Measurements from ENCODE around the gene RNF157. TPM values are rescaled to one million over a fixed set of nuclear protein-coding genes. Genes with fewer than 3 reads are reported as not detected.

RNF157 gene
- total and polyA plus RNA-seq, 9 donors = 1.3 to 4.3 (median 2.5) TPM

GRCh38 chr17:76179496-76180467 lies 60.5 kb downstream of the RNF157 start:
- WGBS, 3 donors = 67 to 73% (median 68%) methylated on average over 6 of the region's 6 CpGs
- Histone ChIP-seq H3K36me3 (no peaks in the 10 kb centered on the region), H3K4me1 (ENCODE audit: insufficient read depth) (no peaks in the 10 kb centered on the region), H3K27ac (no peak overlapping the region), H3K9me3 (no peaks in the 10 kb centered on the region), H3K27me3 (no peaks in the 10 kb centered on the region), H3K4me3 (no peak overlapping the region)
- TF ChIP-seq POLR2A (IDR thresholded peaks at IDR 0.05) = no peak
- no peak for TF ChIP-seq EP300 (IDR thresholded peaks at IDR 0.05)
- no peak for TF ChIP-seq CTCF (IDR thresholded peaks at IDR 0.05)
- intact Hi-C loops (cut with DNase I) = loop anchor here in 3 of 4 donors (5.0 to 10.0 kb wide), 3 partner anchors 55 to 95 kb away; no protein-coding TSS in a partner anchor
- no peak for DNase-seq

- no peak for TF ChIP-seq POLR2A (IDR thresholded peaks at IDR 0.05)
- no peak for TF ChIP-seq EP300 (IDR thresholded peaks at IDR 0.05)
- TF ChIP-seq CTCF (IDR thresholded peaks at IDR 0.05) = no peak
- intact Hi-C loops (cut with DNase I) = no loop called here
- Histone ChIP-seq H3K4me1 (ENCODE audit: insufficient read depth) (no peaks in the 10 kb centered on the region), H3K4me3 (no peak overlapping the region), H3K27me3 (no peaks in the 10 kb centered on the region), H3K36me3 (no peaks in the 10 kb centered on the region), H3K27ac (no peak overlapping the region), H3K9me3 (no peaks in the 10 kb centered on the region)
- no peak for DNase-seq
- WGBS, 3 donors = 92 to 97% (median 96%) methylated on average over 10 of the region's 10 CpGs
Measured at GRCh38 chr17:76178124-76178523, 62.2 kb downstream of the RNF157 start.

DNA sequence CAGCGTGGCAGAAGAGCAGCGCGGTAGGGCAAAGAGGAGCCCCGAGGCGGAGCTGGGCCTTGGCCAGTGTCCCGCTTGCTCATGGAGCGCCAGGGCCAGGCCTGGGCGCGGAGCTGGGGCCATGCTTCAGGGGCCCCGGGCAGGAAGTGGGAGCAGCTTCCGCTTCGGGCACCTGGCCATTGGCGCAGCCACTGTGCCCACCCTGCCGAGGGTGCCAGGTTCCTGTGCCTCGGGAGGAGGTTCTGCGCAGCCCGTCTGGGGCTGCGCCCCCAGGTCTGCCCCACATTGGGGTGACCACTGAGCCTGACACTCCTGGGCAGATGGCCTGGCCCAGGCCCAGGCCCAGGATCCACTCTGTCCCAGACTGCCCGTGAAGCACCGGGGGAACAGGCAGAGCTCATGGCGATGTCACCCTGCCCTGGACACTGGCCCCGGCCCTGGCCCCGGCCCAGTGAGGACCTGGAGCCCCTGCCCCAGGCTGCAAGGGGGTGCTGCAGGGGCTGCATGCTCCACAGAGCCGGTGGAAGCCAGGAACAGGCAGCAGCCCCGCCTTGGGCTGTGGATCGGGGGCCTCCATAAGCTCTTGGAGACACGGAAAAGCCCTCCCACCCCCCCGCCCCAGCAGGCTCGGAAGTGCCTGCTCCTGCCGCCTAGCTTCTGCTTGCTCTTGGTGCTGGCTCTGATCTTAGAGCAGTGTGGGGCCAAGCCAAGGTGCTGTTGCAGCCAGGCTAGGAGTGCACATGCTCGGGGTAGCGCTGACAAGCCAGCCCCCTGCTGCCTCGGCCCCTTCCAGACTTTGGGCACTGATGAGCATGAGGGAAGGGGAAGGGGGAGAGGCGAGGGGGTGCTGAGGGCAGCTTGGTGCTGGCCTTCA lies 63.4 kb downstream of the RNF157 start:
- TF ChIP-seq POLR2A (IDR thresholded peaks at IDR 0.05) (no peak), CTCF (IDR thresholded peaks at IDR 0.05) (no peak), EP300 (IDR thresholded peaks at IDR 0.05) (no peak)
- intact Hi-C loops (cut with DNase I) = no loop called here
- DNase-seq = no peak
- Histone ChIP-seq H3K27me3 (no peaks in the 10 kb centered on the region), H3K4me1 (ENCODE audit: insufficient read depth) (no peaks in the 10 kb centered on the region), H3K9me3 (no peaks in the 10 kb centered on the region), H3K27ac (no peak overlapping the region), H3K36me3 (no peaks in the 10 kb centered on the region), H3K4me3 (no peak overlapping the region)
- 90 to 93% (median 92%) methylated on average over 32 to 34 of the region's 34 CpGs for WGBS, 3 donors

GRCh38 chr17:76174037-76174436 lies 66.3 kb downstream of the RNF157 start:
- H3K9me3 ChIP-seq = no peaks in the 10 kb centered on the region
- WGBS, 3 donors = 48 to 53% (median 53%) methylated on average over 9 of the region's 9 CpGs
- no peaks in the 10 kb centered on the region for H3K36me3 ChIP-seq
- no peak overlapping the region for H3K4me3 ChIP-seq
- no peaks in the 10 kb centered on the region for H3K4me1 ChIP-seq (ENCODE audit: insufficient read depth)
- no peak overlapping the region for H3K27ac ChIP-seq
- TF ChIP-seq EP300 (IDR thresholded peaks at IDR 0.05) = no peak
- TF ChIP-seq POLR2A (IDR thresholded peaks at IDR 0.05) = no peak
- no peak for TF ChIP-seq CTCF (IDR thresholded peaks at IDR 0.05)
- no peaks in the 10 kb centered on the region for H3K27me3 ChIP-seq
- DNase-seq = no peak
- intact Hi-C loops (cut with DNase I) = no loop called here

Measured in ovary (tissue), 9 donors.